Activated B cell treated with CpG ODN at 0.5 μM for 24 hours (primary cell): ENCODE data around the gene DNM1. TPM values are rescaled to one million over a fixed set of nuclear protein-coding genes. Genes with fewer than 3 reads are reported as not detected.
"Not testable (repeated sequence)": the region's sequence is repeated elsewhere in the genome, so short reads cannot be mapped to it uniquely, and the experiment has no call there.

Experiments used
- ATAC-seq: fragments of 200-7000 bp; cut with Tn5 transposase; one replicate; pipeline ENCODE4 v1.10.0; 2021; ENCODE audit warnings: low read depth, mild to moderate bottlenecking, moderate library complexity
- CTCF ChIA-PET: fragments of 350-600 bp; sonication (Branson Sonifier 250); formaldehyde crosslinking; loops from one replicate; lab custom pipeline; 2021; ENCODE audit warnings: antibody characterized with exemption; lab: Charles Lee
- POLR2A ChIA-PET: fragments of 350-600 bp; sonication (Branson Sonifier 250); formaldehyde crosslinking; loops from one replicate; lab custom pipeline; 2021; ENCODE audit warnings: antibody characterized with exemption; lab: Charles Lee
- DNase-seq: peaks from one replicate; pipeline ENCODE4 v3.0.0; 2022
- H3K27ac Mint-ChIP-seq: one replicate; pipeline ENCODE4 v1.8.0; 2020; ENCODE audit warnings: mixed read lengths
- H3K27me3 Mint-ChIP-seq: one replicate; pipeline ENCODE4 v1.8.0; 2021; ENCODE audit warnings: mixed read lengths
- H3K36me3 Mint-ChIP-seq: one replicate; pipeline ENCODE4 v1.8.0; 2021; ENCODE audit warnings: low read depth, mixed read lengths
- H3K4me1 Mint-ChIP-seq: one replicate; pipeline ENCODE4 v1.8.0; 2021; ENCODE audit warnings: mixed read lengths
- H3K4me3 Mint-ChIP-seq: one replicate; pipeline ENCODE4 v1.8.0; 2020; ENCODE audit warnings: mild to moderate bottlenecking, mixed read lengths
- H3K9me3 Mint-ChIP-seq: one replicate; pipeline ENCODE4 v1.8.0; 2020; ENCODE audit warnings: mixed read lengths
- CTCF ChIP-seq: fragments of 200-600 bp; IDR thresholded peaks from one replicate; pipeline ENCODE4 v1.8.0; 2022; ENCODE audit warnings: antibody characterized with exemption, mild to moderate bottlenecking
- intact Hi-C: fragments of 100-400 bp; cut with micrococcal nuclease; formaldehyde crosslinking; loops from one replicate; pipeline ENCODE4 v1.15.1; 2024
- total RNA-seq: library from RNA; stranded (reverse); gene quantifications from 2 replicates; pipeline ENCODE4 v1.2.3, GENCODE V29; 2022

Gene DNM1
- total RNA-seq, 1 donor from 2014 or later: 0.86 TPM

GRCh38 chr9:128175726-128176125, 27.5 kb upstream of the DNM1 start:
- ChIA-PET POLR2A (no interaction called here), CTCF (no interaction called here)
- H3K4me1 Mint-ChIP-seq: no peaks in the 10 kb centered on the region
- H3K4me3 Mint-ChIP-seq: no peak overlapping the region
- H3K27me3 Mint-ChIP-seq: no peaks in the 10 kb centered on the region
- ATAC-seq (no peak), DNase-seq (no peak)
- H3K9me3 Mint-ChIP-seq: no peaks in the 10 kb centered on the region
- peaks cover 65% of the 10 kb centered on the region for H3K36me3 Mint-ChIP-seq
- H3K27ac Mint-ChIP-seq: no peak overlapping the region
- no peak for TF ChIP-seq CTCF
- intact Hi-C loops: no loop called here

GRCh38 chr9:128178806-128179431, 24.3 kb upstream of the DNM1 start:
- ATAC-seq (no peak), DNase-seq (no peak)
- Mint-ChIP-seq H3K27me3 (no peaks in the 10 kb centered on the region), H3K4me3 (no peak overlapping the region), H3K36me3 (peaks cover 73% of the 10 kb centered on the region), H3K27ac (no peak overlapping the region), H3K4me1 (no peaks in the 10 kb centered on the region), H3K9me3 (no peaks in the 10 kb centered on the region)
- no peak for TF ChIP-seq CTCF
- CTCF ChIA-PET: no interaction called here
- POLR2A ChIA-PET: no interaction called here
- intact Hi-C loops: no loop called here

GRCh38 chr9:128180001-128180400, 23.2 kb upstream of the DNM1 start:
- H3K4me3 Mint-ChIP-seq: no peak overlapping the region
- intact Hi-C loops: no loop called here
- DNase-seq: no peak
- H3K27me3 Mint-ChIP-seq: no peaks in the 10 kb centered on the region
- ATAC-seq: no peak
- no peak for TF ChIP-seq CTCF
- peaks cover 67% of the 10 kb centered on the region for H3K36me3 Mint-ChIP-seq
- H3K27ac Mint-ChIP-seq: no peak overlapping the region
- no peaks in the 10 kb centered on the region for H3K9me3 Mint-ChIP-seq
- no peaks in the 10 kb centered on the region for H3K4me1 Mint-ChIP-seq
- CTCF ChIA-PET: no interaction called here
- POLR2A ChIA-PET: no interaction called here

- H3K4me1 Mint-ChIP-seq: no peaks in the 10 kb centered on the region
- ATAC-seq: no peak
- H3K27ac Mint-ChIP-seq: no peak overlapping the region
- H3K4me3 Mint-ChIP-seq: no peak overlapping the region
- peaks cover 67% of the 10 kb centered on the region for H3K36me3 Mint-ChIP-seq
- H3K27me3 Mint-ChIP-seq: no peaks in the 10 kb centered on the region
- CTCF ChIA-PET: no interaction called here
- POLR2A ChIA-PET: no interaction called here
- no peaks in the 10 kb centered on the region for H3K9me3 Mint-ChIP-seq
- intact Hi-C loops: no loop called here
- DNase-seq: no peak
- TF ChIP-seq CTCF: no peak
Measured at GRCh38 chr9:128180447-128180846, 22.7 kb upstream of the DNM1 start.

- H3K9me3 Mint-ChIP-seq, H3K27me3 Mint-ChIP-seq, DNase-seq, H3K4me3 Mint-ChIP-seq, H3K27ac Mint-ChIP-seq, H3K4me1 Mint-ChIP-seq, ATAC-seq, intact Hi-C loops, POLR2A ChIA-PET, CTCF ChIA-PET: not testable (repeated sequence)
- peaks cover 66% of the 10 kb centered on the region for H3K36me3 Mint-ChIP-seq
Measured at GRCh38 chr9:128181480-128181879, 21.7 kb upstream of the DNM1 start.
